HepG2 (cell line): Measurements from ENCODE around the gene TUBA4B. TPM values are rescaled to one million over a fixed set of nuclear protein-coding genes. Genes with fewer than 3 reads are reported as not detected.
A peak's percentile ranks its signal among the peaks of the same experiment; 100 is the strongest.

Source experiments
- CBX5 ChIP-seq: sonication (generic); formaldehyde crosslinking; IDR thresholded peaks from 2 replicates; pipeline ENCODE4 v1.4.0; 2020; ENCODE audit warnings: missing genetic modification reagents, borderline replicate concordance
- ERF ChIP-seq: IDR thresholded peaks from 2 replicates; pipeline ENCODE4 v1.6.1; 2018; ENCODE audit warnings: missing biosample characterization, missing genetic modification reagents
- ETV6 ChIP-seq: sonication (generic); formaldehyde crosslinking; conservative IDR thresholded peaks from 2 replicates; pipeline ENCODE4 v1.4.0; 2020; ENCODE audit warnings: missing genetic modification reagents
- ISL2 ChIP-seq: sonication (generic); formaldehyde crosslinking; IDR thresholded peaks from 2 replicates; pipeline ENCODE4 v1.5.0; 2020; ENCODE audit warnings: missing genetic modification reagents
- KDM1A ChIP-seq: IDR thresholded peaks from 2 replicates; pipeline ENCODE4 v1.6.1; 2016; ENCODE audit warnings: missing compliant biosample characterization
- KLF15 ChIP-seq: sonication (generic); formaldehyde crosslinking; IDR thresholded peaks from 2 replicates; pipeline ENCODE4 v1.8.1; 2023; ENCODE audit warnings: borderline replicate concordance, mild to moderate bottlenecking, inconsistent platforms, missing genetic modification reagents, mixed read lengths
- MED13 ChIP-seq: sonication (generic); formaldehyde crosslinking; IDR thresholded peaks from 2 replicates; pipeline ENCODE4 v1.5.0; 2020; ENCODE audit warnings: missing genetic modification reagents
- MEIS2 ChIP-seq: sonication (generic); formaldehyde crosslinking; IDR thresholded peaks from 2 replicates; pipeline ENCODE4 v1.9.0; 2021; ENCODE audit warnings: mild to moderate bottlenecking, missing genetic modification reagents
- NFE2 ChIP-seq: sonication (generic); formaldehyde crosslinking; IDR thresholded peaks from 2 replicates; pipeline ENCODE4 v1.4.0; 2020; ENCODE audit warnings: missing genetic modification reagents
- RELA ChIP-seq: sonication (generic); formaldehyde crosslinking; IDR thresholded peaks from 2 replicates; pipeline ENCODE4 v1.4.0; 2020; ENCODE audit warnings: missing genetic modification reagents
- SOX13 ChIP-seq, 3 experiments: fragments of 450-650 bp in 1 of 3; sonication (generic) in 1 of 3; formaldehyde crosslinking in 1 of 3; IDR thresholded peaks in 2 of 3; conservative IDR thresholded peaks in 1 of 3; 2 replicates each; pipeline versions ENCODE4 v1.5.0 to v1.6.1; 2016 to 2020; ENCODE audit warnings: antibody characterized with exemption in 1 of 3, mild to moderate bottlenecking in 1 of 3, missing compliant biosample characterization in 1 of 3, missing genetic modification reagents in 1 of 3, moderate library complexity in 1 of 3
- ZFAT ChIP-seq: sonication (generic); formaldehyde crosslinking; conservative IDR thresholded peaks from 2 replicates; pipeline ENCODE4 v1.8.1; 2023; ENCODE audit warnings: missing genetic modification reagents, inconsistent platforms
- ZFP82 ChIP-seq: sonication (generic); formaldehyde crosslinking; IDR thresholded peaks from 2 replicates; pipeline ENCODE4 v1.5.1; 2020; ENCODE audit warnings: mild to moderate bottlenecking, missing genetic modification reagents, borderline replicate concordance
- ZNF143 ChIP-seq: sonication (generic); formaldehyde crosslinking; IDR thresholded peaks from 2 replicates; pipeline ENCODE4 v1.4.0; 2020; ENCODE audit warnings: missing genetic modification reagents
- ZNF207 ChIP-seq: fragments of 450-650 bp; IDR thresholded peaks from 2 replicates; pipeline ENCODE4 v1.6.1; 2016; ENCODE audit warnings: antibody characterized with exemption, borderline replicate concordance
- ZNF441 ChIP-seq: sonication (generic); formaldehyde crosslinking; IDR thresholded peaks from 2 replicates; pipeline ENCODE4 v1.7.0; 2021; ENCODE audit warnings: missing genetic modification reagents, borderline replicate concordance
- ZNF562 ChIP-seq: sonication (generic); formaldehyde crosslinking; IDR thresholded peaks from 2 replicates; pipeline ENCODE4 v1.8.0; 2022; ENCODE audit warnings: missing genetic modification reagents, borderline replicate concordance
- ZNF766 ChIP-seq: sonication (generic); formaldehyde crosslinking; IDR thresholded peaks from 2 replicates; pipeline ENCODE4 v1.5.0; 2020; ENCODE audit warnings: missing genetic modification reagents, borderline replicate concordance
- polyA plus RNA-seq, 8 experiments: library from polyadenylated mRNA; depleted of rRNA in 3 of 8; stranded (reverse) in 7 of 8; unstranded in 1 of 8; fragments of >200 nt; fragmentation: Illumina TruSeq in 4 of 8; extraction: Trizol in 4 of 8; gene quantifications; 2 replicates each; pipeline versions ENCODE4 v1.2.1 to v1.2.3, GENCODE V29; 2011 to 2016; ENCODE audit warnings: low read depth in 4 of 8, missing spikeins in 1 of 8, mixed read lengths in 1 of 8; ENCODE audit not compliant: insufficient read depth in 1 of 8
- total RNA-seq, 5 experiments: library from RNA; depleted of rRNA; stranded (reverse); fragments of >200 nt; fragmentation: Illumina TruSeq; extraction: Trizol; gene quantifications; 2 replicates each; pipeline ENCODE4 v1.2.3, GENCODE V29; 2016; ENCODE audit warnings: low read depth in 1 of 5
- TF ChIP-seq, protein P1 (sequence below): sonication (generic); formaldehyde crosslinking; IDR thresholded peaks from 2 replicates; pipeline ENCODE4 v1.8.0; 2022; ENCODE audit warnings: missing genetic modification reagents, mild to moderate bottlenecking, borderline replicate concordance
- TF ChIP-seq, protein P2 (sequence below): IDR thresholded peaks from 2 replicates; pipeline ENCODE4 v1.6.1; 2016; ENCODE audit warnings: mild to moderate bottlenecking, missing biosample characterization, missing genetic modification reagents
- TF ChIP-seq, protein P3 (sequence below): IDR thresholded peaks from 2 replicates; pipeline ENCODE4 v1.6.1; 2016; ENCODE audit warnings: mild to moderate bottlenecking
- TF ChIP-seq, protein P4 (sequence below): sonication (generic); formaldehyde crosslinking; IDR thresholded peaks from 2 replicates; pipeline ENCODE4 v1.4.0; 2020; ENCODE audit warnings: low read depth, mild to moderate bottlenecking, missing genetic modification reagents
- TF ChIP-seq, protein P5 (sequence below): sonication (generic); formaldehyde crosslinking; IDR thresholded peaks from 2 replicates; pipeline ENCODE4 v1.4.0; 2020; ENCODE audit warnings: missing genetic modification reagents, borderline replicate concordance

Gene TUBA4B
- total and polyA plus RNA-seq, 2 of the 13 experiments (the other 11 are each of a cell fraction or from before 2014, with no cell fraction given) = 0.18 to 0.22 TPM

DNA sequence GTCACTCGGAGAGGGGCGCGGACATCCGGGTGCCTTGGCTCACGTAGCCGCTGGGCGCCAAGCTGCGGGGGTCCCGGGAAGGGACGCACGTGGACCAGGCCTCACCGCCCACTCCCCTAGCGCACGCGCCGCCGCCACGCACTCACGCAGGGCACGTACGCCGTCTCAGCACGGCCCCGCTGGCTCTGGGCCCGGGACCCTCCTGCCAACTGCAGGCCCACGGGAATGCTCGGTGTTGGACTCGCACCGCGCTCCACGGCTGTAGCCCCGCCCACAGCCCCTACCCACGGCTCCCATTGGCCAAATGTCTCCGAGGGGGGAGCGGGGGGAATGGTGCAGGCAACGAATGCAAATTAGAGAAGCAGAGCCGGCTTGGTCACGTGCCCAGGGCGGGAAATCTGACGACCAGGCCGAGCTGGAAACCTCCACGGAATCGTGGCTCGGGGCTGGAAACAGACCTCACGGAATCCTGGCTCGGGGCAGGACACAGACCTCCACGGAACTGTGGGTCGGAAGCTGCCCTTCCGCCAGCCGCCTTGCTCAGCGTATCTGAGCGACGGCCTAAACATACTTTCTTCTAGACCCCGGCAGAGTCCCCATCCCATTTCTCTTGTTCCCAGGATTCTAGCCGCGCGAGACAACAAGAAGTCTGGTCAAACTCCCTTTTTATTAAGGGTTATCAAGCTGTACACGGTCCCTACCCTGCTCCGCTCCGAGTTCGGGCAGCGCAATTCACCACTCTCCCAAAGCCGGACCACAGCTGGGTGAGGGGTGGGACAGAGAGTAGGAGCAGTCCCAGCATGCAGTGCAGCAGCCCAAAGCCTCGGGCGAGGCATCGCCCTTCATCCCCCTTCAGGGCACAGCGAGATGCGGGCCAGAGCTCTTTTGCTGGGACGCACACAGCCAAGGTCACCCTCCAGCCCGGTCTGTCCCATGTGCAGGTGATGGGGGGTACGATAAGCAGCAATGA is 34.0 kb upstream of the TUBA4B start, which contains the start of gene ABCB6 (continued):
- TF ChIP-seq ERF (peak; percentile 87), RELA (CRISPR knock-in tag) (peak; percentile 35; the same call in 1 of the 2 replicates), CBX5 (CRISPR knock-in tag) (peak; percentile 93; the same call in 1 of the 2 replicates), ZNF207 (no peak), ZNF766 (CRISPR knock-in tag) (peak; percentile 74; the same call in 1 of the 2 replicates), MED13 (CRISPR knock-in tag) (peak; percentile 68; the same call in 1 of the 2 replicates), SOX13 (IDR thresholded peaks at IDR 0.05) (no peak), SOX13 (CRISPR knock-in tag; conservative IDR thresholded peaks at IDR 0.05 in 1 of 2, IDR thresholded peaks at IDR 0.05 in 1 of 2) (no peak), ZNF143 (peak; percentile 60), ISL2 (CRISPR knock-in tag) (peak; percentile 77), KDM1A (no peak; the same call in 1 of the 2 replicates), ETV6 (CRISPR knock-in tag) (peak; percentile 94), ZFP82 (CRISPR knock-in tag) (peak; percentile 98), ZNF562 (CRISPR knock-in tag) (no peak), ZFAT (no peak), NFE2 (CRISPR knock-in tag) (no peak), ZNF441 (CRISPR knock-in tag) (no peak), KLF15 (CRISPR knock-in tag) (peak; percentile 64; the same call in 1 of the 2 replicates), MEIS2 (CRISPR knock-in tag) (peak; percentile 83; the same call in 1 of the 2 replicates)
- TF ChIP-seq, protein P1, sequence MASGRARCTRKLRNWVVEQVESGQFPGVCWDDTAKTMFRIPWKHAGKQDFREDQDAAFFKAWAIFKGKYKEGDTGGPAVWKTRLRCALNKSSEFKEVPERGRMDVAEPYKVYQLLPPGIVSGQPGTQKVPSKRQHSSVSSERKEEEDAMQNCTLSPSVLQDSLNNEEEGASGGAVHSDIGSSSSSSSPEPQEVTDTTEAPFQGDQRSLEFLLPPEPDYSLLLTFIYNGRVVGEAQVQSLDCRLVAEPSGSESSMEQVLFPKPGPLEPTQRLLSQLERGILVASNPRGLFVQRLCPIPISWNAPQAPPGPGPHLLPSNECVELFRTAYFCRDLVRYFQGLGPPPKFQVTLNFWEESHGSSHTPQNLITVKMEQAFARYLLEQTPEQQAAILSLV = peak; percentile 97
- TF ChIP-seq, protein P2, sequence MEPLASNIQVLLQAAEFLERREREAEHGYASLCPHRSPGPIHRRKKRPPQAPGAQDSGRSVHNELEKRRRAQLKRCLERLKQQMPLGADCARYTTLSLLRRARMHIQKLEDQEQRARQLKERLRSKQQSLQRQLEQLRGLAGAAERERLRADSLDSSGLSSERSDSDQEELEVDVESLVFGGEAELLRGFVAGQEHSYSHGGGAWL (CRISPR knock-in tag) = peak; percentile 98
- TF ChIP-seq, protein P3, sequence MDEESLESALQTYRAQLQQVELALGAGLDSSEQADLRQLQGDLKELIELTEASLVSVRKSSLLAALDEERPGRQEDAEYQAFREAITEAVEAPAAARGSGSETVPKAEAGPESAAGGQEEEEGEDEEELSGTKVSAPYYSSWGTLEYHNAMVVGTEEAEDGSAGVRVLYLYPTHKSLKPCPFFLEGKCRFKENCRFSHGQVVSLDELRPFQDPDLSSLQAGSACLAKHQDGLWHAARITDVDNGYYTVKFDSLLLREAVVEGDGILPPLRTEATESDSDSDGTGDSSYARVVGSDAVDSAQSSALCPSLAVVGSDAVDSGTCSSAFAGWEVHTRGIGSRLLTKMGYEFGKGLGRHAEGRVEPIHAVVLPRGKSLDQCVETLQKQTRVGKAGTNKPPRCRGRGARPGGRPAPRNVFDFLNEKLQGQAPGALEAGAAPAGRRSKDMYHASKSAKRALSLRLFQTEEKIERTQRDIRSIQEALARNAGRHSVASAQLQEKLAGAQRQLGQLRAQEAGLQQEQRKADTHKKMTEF (CRISPR knock-in tag) = peak; percentile 97
- TF ChIP-seq, protein P4, sequence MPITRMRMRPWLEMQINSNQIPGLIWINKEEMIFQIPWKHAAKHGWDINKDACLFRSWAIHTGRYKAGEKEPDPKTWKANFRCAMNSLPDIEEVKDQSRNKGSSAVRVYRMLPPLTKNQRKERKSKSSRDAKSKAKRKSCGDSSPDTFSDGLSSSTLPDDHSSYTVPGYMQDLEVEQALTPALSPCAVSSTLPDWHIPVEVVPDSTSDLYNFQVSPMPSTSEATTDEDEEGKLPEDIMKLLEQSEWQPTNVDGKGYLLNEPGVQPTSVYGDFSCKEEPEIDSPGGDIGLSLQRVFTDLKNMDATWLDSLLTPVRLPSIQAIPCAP = no peak
- TF ChIP-seq, protein P5, sequence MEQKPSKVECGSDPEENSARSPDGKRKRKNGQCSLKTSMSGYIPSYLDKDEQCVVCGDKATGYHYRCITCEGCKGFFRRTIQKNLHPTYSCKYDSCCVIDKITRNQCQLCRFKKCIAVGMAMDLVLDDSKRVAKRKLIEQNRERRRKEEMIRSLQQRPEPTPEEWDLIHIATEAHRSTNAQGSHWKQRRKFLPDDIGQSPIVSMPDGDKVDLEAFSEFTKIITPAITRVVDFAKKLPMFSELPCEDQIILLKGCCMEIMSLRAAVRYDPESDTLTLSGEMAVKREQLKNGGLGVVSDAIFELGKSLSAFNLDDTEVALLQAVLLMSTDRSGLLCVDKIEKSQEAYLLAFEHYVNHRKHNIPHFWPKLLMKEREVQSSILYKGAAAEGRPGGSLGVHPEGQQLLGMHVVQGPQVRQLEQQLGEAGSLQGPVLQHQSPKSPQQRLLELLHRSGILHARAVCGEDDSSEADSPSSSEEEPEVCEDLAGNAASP (CRISPR knock-in tag) = peak; percentile 65; the same call in 1 of the 2 replicates
